GM18526 (cell line): ENCODE results near the gene PDK1.

ENCODE experiments used
- POLR2A ChIP-seq: IDR thresholded peaks from 3 replicates; pipeline ENCODE4 v1.6.1; 2011; ENCODE audit not compliant: insufficient read length; ENCODE audit errors: extremely low read depth

PDK1 gene

GRCh38 chr2:172582656-172583055 is 26.8 kb downstream of the PDK1 start:
- TF ChIP-seq POLR2A = no peak

GRCh38 chr2:172586245-172586891 is 30.5 kb downstream of the PDK1 start:
- TF ChIP-seq POLR2A = no peak

- TF ChIP-seq POLR2A = no peak
These were observed 33.0 kb downstream of the PDK1 start for GRCh38 chr2:172588931-172589330.

- no peak for TF ChIP-seq POLR2A
These were observed 40.9 kb downstream of the PDK1 start for GRCh38 chr2:172596776-172597175.

- no peak for TF ChIP-seq POLR2A
These were observed 41.4 kb downstream of the PDK1 start for GRCh38 chr2:172597176-172597842.

DNA sequence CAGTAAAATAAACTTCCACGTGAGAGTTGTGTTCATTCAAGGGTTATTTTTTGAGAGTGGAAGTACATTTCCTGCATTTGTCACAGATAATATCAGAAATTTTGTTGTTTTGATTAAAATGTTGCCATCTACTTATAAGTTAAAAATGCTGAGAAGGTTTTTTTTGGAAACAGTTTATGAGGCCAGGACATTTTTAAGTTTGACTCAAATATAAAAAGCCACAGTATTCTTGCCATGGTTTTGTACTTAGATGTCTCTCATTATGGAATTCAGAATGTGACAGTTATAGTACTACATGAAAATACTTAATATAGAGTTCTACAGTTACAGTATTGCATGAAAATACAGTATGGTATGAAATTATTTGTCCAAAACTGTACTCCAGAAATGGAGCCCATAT is 44.1 kb downstream of the PDK1 start:
- no peak for TF ChIP-seq POLR2A

- TF ChIP-seq POLR2A = no peak
These were observed 44.7 kb downstream of the PDK1 start for GRCh38 chr2:172600557-172601008.

- no peak for TF ChIP-seq POLR2A
These were observed 50.4 kb downstream of the PDK1 start for GRCh38 chr2:172606285-172606684.

GRCh38 chr2:172607379-172607928 is 51.6 kb downstream of the PDK1 start:
- no peak for TF ChIP-seq POLR2A

- no peak for TF ChIP-seq POLR2A
These were observed 53.6 kb downstream of the PDK1 start for GRCh38 chr2:172609488-172609887.

GRCh38 chr2:172612051-172612450 is 56.2 kb downstream of the PDK1 start:
- TF ChIP-seq POLR2A = no peak

DNA sequence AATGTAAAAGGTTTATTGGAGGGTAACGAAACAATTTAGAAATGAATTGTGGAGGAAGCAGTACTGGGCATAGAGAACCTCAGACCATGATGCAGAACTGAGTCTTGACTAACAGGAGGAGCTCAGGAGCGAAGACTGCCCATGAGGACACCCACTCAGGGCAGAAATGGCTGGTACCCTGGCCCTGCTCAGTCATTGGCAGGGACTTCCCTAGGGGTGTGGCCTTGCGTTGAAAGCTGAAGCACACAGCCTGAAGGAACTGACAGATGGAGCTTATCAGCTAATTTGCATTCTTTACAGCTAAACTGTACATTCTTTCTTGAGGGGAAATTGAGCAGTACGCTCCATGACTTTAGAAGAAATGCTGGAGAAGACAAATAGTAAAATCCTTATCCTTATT is 57.1 kb downstream of the PDK1 start:
- no peak for TF ChIP-seq POLR2A

- no peak for TF ChIP-seq POLR2A
These were observed 57.8 kb downstream of the PDK1 start for GRCh38 chr2:172613615-172614231.

- no peak for TF ChIP-seq POLR2A
These were observed 59.0 kb downstream of the PDK1 start for GRCh38 chr2:172614932-172615331.

GRCh38 chr2:172615727-172616261 is 59.9 kb downstream of the PDK1 start:
- TF ChIP-seq POLR2A = no peak

DNA sequence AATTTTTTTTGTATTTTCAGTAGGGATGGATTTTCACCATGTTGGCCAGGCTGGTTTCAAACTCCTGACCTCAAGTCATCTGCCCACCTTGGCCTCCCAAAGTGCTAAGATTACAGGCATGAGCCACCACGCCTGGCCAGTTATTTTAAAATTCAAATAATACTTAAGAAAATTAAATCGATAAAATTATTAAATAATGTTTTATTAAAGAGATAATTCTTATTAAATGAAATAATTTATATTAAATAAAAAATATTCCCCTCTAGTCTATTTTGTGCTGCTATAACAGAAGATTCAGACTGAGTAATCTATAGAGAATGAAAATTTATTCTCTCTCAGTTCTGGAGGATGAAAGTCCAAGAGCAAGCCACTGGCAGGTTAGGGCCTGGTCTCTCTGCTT is 61.2 kb downstream of the PDK1 start:
- TF ChIP-seq POLR2A = no peak
